Peyer's patch (tissue), 4 donors: ENCODE results near the gene PTTG1IP.

Source experiments
- POLR2A ChIP-seq, 2 donors: fragments of 450-650 bp; IDR thresholded peaks; one replicate each; pipeline ENCODE4 v1.5.1; 2017; ENCODE audit warnings: antibody characterized with exemption in 2 of 2, mild to moderate bottlenecking in 2 of 2, moderate library complexity in 2 of 2
- TF ChIP-seq, protein P1 (sequence below), 6 experiments: fragments of 450-650 bp in 4 of 6; fragments of 200-600 bp in 2 of 6; sonication (generic) in 1 of 6; IDR thresholded peaks; one replicate each; pipeline ENCODE4 v1.5.1; 2017 to 2019; ENCODE audit warnings: antibody characterized with exemption in 6 of 6, mild to moderate bottlenecking in 3 of 6, moderate library complexity in 1 of 6

DNA sequence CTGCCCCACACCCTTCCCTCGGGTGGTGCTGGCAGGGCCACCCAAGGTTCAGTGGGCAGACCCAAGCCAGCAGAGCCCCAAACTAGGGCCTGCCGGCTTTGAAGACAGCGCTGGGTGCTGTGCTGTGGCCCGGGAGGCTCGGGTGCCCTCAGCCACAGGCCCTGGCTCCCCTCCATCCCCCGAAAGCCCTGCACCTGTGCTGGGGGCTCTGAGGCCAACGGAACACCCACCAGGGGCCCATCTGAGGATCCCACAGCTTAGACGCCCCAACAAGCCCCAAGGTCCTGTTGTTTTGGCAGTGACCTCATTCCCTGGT is 38.6 kb upstream of the PTTG1IP start:
- TF ChIP-seq POLR2A (IDR thresholded peaks at IDR 0.05): no peak
- TF ChIP-seq, protein P1, sequence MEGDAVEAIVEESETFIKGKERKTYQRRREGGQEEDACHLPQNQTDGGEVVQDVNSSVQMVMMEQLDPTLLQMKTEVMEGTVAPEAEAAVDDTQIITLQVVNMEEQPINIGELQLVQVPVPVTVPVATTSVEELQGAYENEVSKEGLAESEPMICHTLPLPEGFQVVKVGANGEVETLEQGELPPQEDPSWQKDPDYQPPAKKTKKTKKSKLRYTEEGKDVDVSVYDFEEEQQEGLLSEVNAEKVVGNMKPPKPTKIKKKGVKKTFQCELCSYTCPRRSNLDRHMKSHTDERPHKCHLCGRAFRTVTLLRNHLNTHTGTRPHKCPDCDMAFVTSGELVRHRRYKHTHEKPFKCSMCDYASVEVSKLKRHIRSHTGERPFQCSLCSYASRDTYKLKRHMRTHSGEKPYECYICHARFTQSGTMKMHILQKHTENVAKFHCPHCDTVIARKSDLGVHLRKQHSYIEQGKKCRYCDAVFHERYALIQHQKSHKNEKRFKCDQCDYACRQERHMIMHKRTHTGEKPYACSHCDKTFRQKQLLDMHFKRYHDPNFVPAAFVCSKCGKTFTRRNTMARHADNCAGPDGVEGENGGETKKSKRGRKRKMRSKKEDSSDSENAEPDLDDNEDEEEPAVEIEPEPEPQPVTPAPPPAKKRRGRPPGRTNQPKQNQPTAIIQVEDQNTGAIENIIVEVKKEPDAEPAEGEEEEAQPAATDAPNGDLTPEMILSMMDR (IDR thresholded peaks at IDR 0.05): no peak
